Measurements from ENCODE around the gene CCDC93.

GRCh38 chr2:117917223-117917917 lies 96.5 kb downstream of the CCDC93 start:
- TF ChIP-seq POLR2A (IDR thresholded peaks at IDR 0.05; ENCODE audit: low read depth, low read length) (no peak), POLR2AphosphoS5 (IDR thresholded peaks at IDR 0.05; ENCODE audit: low read depth, low read length) (no peak), TAF1 (IDR thresholded peaks at IDR 0.05; ENCODE audit: low read depth, low read length) (no peak), SPI1 (IDR thresholded peaks at IDR 0.05; ENCODE audit: low read depth, low read length) (no peak), PAX5 (IDR thresholded peaks at IDR 0.05; ENCODE audit: insufficient read depth, low read length, severe bottlenecking) (no peak), POU2F2 (IDR thresholded peaks at IDR 0.05; ENCODE audit: low read depth, low read length) (no peak)
